Liver (tissue), 3 donors: ENCODE measurements around the gene FGD6.
"Not testable (repeated sequence)": the region's sequence is repeated elsewhere in the genome, so short reads cannot be mapped to it uniquely, and the experiment has no call there.

ENCODE experiments used
- EGR1 ChIP-seq, 2 donors: IDR thresholded peaks; 2 replicates each; pipeline ENCODE4 v1.6.1; 2016 to 2018; ENCODE audit warnings: antibody characterized with exemption in 2 of 2, low read depth in 2 of 2
- FOXA1 ChIP-seq: IDR thresholded peaks from 2 replicates; pipeline ENCODE4 v1.6.1; 2016; ENCODE audit warnings: antibody characterized with exemption
- GABPA ChIP-seq, 2 donors: IDR thresholded peaks in 1 of 2; conservative IDR thresholded peaks in 1 of 2; 2 replicates each; pipeline ENCODE4 v1.6.1; 2016; ENCODE audit warnings: antibody characterized with exemption in 2 of 2, mild to moderate bottlenecking in 1 of 2, moderate library complexity in 1 of 2
- RAD21 ChIP-seq, 2 donors: IDR thresholded peaks; 2 replicates each; pipeline ENCODE4 v1.6.1; 2016; ENCODE audit warnings: antibody characterized with exemption in 2 of 2, mild to moderate bottlenecking in 2 of 2
- RXRA ChIP-seq, 2 donors: IDR thresholded peaks; 2 replicates each; pipeline ENCODE4 v1.6.1; 2017 to 2018; ENCODE audit warnings: antibody characterized with exemption in 2 of 2, mild to moderate bottlenecking in 1 of 2
- TF ChIP-seq, protein P1 (sequence below): fragments of 150-350 bp; IDR thresholded peaks from 2 replicates; pipeline ENCODE4 v1.5.1; 2017; ENCODE audit warnings: improper control_type of control experiment, low read depth, low read length; ENCODE audit not compliant: missing input control
- donor health status: healthy.
- donor health status: healthy.

- not testable (repeated sequence) for TF ChIP-seq FOXA1; RXRA (IDR thresholded peaks at IDR 0.05); RAD21 (IDR thresholded peaks at IDR 0.05); EGR1 (IDR thresholded peaks at IDR 0.05; ENCODE audit: low read depth in 2 of 2); GABPA (IDR thresholded peaks at IDR 0.05 in 1 of 2, conservative IDR thresholded peaks at IDR 0.05 in 1 of 2)
- TF ChIP-seq, protein P1, sequence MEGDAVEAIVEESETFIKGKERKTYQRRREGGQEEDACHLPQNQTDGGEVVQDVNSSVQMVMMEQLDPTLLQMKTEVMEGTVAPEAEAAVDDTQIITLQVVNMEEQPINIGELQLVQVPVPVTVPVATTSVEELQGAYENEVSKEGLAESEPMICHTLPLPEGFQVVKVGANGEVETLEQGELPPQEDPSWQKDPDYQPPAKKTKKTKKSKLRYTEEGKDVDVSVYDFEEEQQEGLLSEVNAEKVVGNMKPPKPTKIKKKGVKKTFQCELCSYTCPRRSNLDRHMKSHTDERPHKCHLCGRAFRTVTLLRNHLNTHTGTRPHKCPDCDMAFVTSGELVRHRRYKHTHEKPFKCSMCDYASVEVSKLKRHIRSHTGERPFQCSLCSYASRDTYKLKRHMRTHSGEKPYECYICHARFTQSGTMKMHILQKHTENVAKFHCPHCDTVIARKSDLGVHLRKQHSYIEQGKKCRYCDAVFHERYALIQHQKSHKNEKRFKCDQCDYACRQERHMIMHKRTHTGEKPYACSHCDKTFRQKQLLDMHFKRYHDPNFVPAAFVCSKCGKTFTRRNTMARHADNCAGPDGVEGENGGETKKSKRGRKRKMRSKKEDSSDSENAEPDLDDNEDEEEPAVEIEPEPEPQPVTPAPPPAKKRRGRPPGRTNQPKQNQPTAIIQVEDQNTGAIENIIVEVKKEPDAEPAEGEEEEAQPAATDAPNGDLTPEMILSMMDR: not testable (repeated sequence)
Measured at GRCh38 chr12:95235621-95236020, 18.4 kb upstream of the FGD6 start.
